ENCODE measurements around the gene TEX11.
A peak's percentile ranks its signal among the peaks of the same experiment; 100 is the strongest.

TEX11 gene

GRCh38 chrX:70496491-70496890, 412.0 kb downstream of the TEX11 start:
- no peak for DNase-seq (ENCODE audit: low spot score)

- peak; percentile 53 for DNase-seq (ENCODE audit: low spot score)
Measured at GRCh38 chrX:70494441-70494840, 414.1 kb downstream of the TEX11 start.

GRCh38 chrX:70488856-70489255, 419.7 kb downstream of the TEX11 start:
- DNase-seq (ENCODE audit: low spot score): no peak

- DNase-seq (ENCODE audit: low spot score): no peak
Measured at GRCh38 chrX:70485466-70485865, 423.0 kb downstream of the TEX11 start.

- no peak for DNase-seq (ENCODE audit: low spot score)
Measured at GRCh38 chrX:70482300-70482699, 426.2 kb downstream of the TEX11 start.

GRCh38 chrX:70481471-70482270, 426.8 kb downstream of the TEX11 start:
- DNase-seq (ENCODE audit: low spot score): peak; percentile 50

- DNase-seq (ENCODE audit: low spot score): no peak
Measured at GRCh38 chrX:70480660-70481018, 427.9 kb downstream of the TEX11 start.

- DNase-seq (ENCODE audit: low spot score): peak; percentile 64
Measured at GRCh38 chrX:70479922-70480659, 428.4 kb downstream of the TEX11 start.

- peak; percentile 77 for DNase-seq (ENCODE audit: low spot score)
Measured at GRCh38 chrX:70479247-70479921, 429.1 kb downstream of the TEX11 start.
